Measurements from ENCODE around the gene AJAP1.

Gene AJAP1

GRCh38 chr1:4703646-4704045 is 49.2 kb downstream of the AJAP1 start:
- no peak for DNase-seq

- no peak for DNase-seq
Observed at GRCh38 chr1:4708840-4709507, 54.6 kb downstream of the AJAP1 start.

GRCh38 chr1:4709641-4710040 is 55.2 kb downstream of the AJAP1 start:
- no peak for DNase-seq

GRCh38 chr1:4710592-4711415 is 56.4 kb downstream of the AJAP1 start:
- no peak for DNase-seq

GRCh38 chr1:4711416-4712275 is 57.2 kb downstream of the AJAP1 start:
- no peak for DNase-seq

- DNase-seq: no peak
Observed at GRCh38 chr1:4713669-4714068, 59.3 kb downstream of the AJAP1 start.

GRCh38 chr1:4716406-4716805 is 62.0 kb downstream of the AJAP1 start:
- no peak for DNase-seq

- DNase-seq: no peak
Observed at GRCh38 chr1:4718071-4718470, 63.7 kb downstream of the AJAP1 start.

GRCh38 chr1:4723106-4723505 is 68.7 kb downstream of the AJAP1 start:
- no peak for DNase-seq

- no peak for DNase-seq
Observed at GRCh38 chr1:4724001-4724400, 69.6 kb downstream of the AJAP1 start.

- DNase-seq: no peak
Observed at GRCh38 chr1:4724695-4725250, 70.4 kb downstream of the AJAP1 start.

GRCh38 chr1:4725416-4725815 is 71.0 kb downstream of the AJAP1 start:
- no peak for DNase-seq

GRCh38 chr1:4726620-4727341 is 72.4 kb downstream of the AJAP1 start:
- no peak for DNase-seq

- DNase-seq: no peak
Observed at GRCh38 chr1:4728319-4729089, 74.1 kb downstream of the AJAP1 start.

GRCh38 chr1:4729090-4729471 is 74.7 kb downstream of the AJAP1 start:
- DNase-seq: no peak

GRCh38 chr1:4730078-4730477 is 75.7 kb downstream of the AJAP1 start:
- no peak for DNase-seq

GRCh38 chr1:4733446-4734177 is 79.2 kb downstream of the AJAP1 start:
- DNase-seq: no peak

GRCh38 chr1:4734219-4734618 is 79.8 kb downstream of the AJAP1 start:
- DNase-seq: no peak

- no peak for DNase-seq
Observed at GRCh38 chr1:4734791-4735190, 80.4 kb downstream of the AJAP1 start.

GRCh38 chr1:4736254-4736653 is 81.8 kb downstream of the AJAP1 start:
- no peak for DNase-seq

- no peak for DNase-seq
Observed at GRCh38 chr1:4741876-4742423, 87.5 kb downstream of the AJAP1 start.
